ENCODE results near the gene PDGFB.

DNA sequence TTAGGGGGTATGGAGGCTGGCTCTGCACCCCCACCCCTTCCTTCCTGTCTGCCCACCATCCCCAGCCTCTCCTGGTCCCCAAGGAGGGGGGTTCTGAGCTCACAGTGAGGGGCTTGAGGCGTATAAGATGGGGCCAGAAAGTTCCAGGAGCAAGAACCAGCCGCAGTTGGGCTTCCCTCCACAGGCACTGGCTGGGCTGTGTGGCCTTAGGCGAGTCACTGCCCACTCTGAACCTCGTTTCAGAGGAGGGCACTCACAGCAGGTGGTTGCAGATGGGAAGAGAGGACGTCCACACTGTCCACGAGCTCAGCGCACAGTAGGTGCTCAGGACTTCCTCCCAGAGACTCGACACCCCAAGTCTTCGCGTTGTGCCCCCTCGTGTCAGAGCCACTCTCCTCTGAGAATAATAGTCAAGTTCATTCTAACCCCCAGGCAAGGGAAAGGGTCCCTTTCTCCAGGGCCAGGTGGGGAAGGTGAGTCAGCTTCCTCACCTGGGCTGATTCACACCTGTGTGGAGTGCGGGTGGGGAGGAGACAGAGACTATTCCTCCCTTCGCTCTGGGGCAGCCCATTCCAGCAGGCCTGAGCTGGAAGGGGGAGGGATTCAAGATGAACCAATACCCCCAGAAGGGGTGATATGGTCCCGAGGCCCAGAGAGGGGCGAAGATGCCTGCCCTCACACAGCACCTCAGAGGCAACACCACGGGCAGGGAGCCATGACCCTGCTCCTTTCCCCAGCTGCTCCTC lies 45.4 kb upstream of the PDGFB start:
- TF ChIP-seq, protein P1, sequence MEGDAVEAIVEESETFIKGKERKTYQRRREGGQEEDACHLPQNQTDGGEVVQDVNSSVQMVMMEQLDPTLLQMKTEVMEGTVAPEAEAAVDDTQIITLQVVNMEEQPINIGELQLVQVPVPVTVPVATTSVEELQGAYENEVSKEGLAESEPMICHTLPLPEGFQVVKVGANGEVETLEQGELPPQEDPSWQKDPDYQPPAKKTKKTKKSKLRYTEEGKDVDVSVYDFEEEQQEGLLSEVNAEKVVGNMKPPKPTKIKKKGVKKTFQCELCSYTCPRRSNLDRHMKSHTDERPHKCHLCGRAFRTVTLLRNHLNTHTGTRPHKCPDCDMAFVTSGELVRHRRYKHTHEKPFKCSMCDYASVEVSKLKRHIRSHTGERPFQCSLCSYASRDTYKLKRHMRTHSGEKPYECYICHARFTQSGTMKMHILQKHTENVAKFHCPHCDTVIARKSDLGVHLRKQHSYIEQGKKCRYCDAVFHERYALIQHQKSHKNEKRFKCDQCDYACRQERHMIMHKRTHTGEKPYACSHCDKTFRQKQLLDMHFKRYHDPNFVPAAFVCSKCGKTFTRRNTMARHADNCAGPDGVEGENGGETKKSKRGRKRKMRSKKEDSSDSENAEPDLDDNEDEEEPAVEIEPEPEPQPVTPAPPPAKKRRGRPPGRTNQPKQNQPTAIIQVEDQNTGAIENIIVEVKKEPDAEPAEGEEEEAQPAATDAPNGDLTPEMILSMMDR (IDR thresholded peaks at IDR 0.05) = no peak
- no peak for TF ChIP-seq POLR2A (IDR thresholded peaks at IDR 0.05)
- no peak for TF ChIP-seq POLR2AphosphoS5 (IDR thresholded peaks at IDR 0.05)

Measured in upper lobe of left lung (tissue), 4 donors.